Measurements from ENCODE around the gene CNTN1.
"Not testable (repeated sequence)": the region's sequence is repeated elsewhere in the genome, so short reads cannot be mapped to it uniquely, and the experiment has no call there.

GRCh38 chr12:41081241-41081640 is 389.0 kb downstream of the CNTN1 start:
- not testable (repeated sequence) for TF ChIP-seq CTCF, POLR2A (IDR thresholded peaks at IDR 0.05)
